Mononuclear cell (primary cell): ENCODE measurements around the gene DLX4. TPM values are rescaled to one million over a fixed set of nuclear protein-coding genes. Genes with fewer than 3 reads are reported as not detected.
A peak's percentile ranks its signal among the peaks of the same experiment; 100 is the strongest.

Experiments
- H3K27me3 ChIP-seq: 2 replicates; pipeline ENCODE4 v1.6.0; 2011; ENCODE audit warnings: low read length, control low read depth; ENCODE audit not compliant: insufficient read depth
- H3K4me1 ChIP-seq: 2 replicates; pipeline ENCODE4 v1.5.1; 2011; ENCODE audit warnings: mild to moderate bottlenecking, low read length, control low read depth; ENCODE audit not compliant: insufficient read depth
- H3K4me3 ChIP-seq: 2 replicates; pipeline ENCODE4 v1.5.1; 2011; ENCODE audit warnings: mild to moderate bottlenecking, low read length, moderate library complexity
- H3K9me3 ChIP-seq: 2 replicates; pipeline ENCODE4 v1.5.1; 2011; ENCODE audit warnings: low read depth, mild to moderate bottlenecking, control low read depth, low read length
- total RNA-seq: library from RNA; depleted of rRNA; stranded (reverse); fragments of >200 nt; gene quantifications from one replicate; pipeline ENCODE4 v1.2.3, GENCODE V29; 2012

Gene DLX4
- 0.10 TPM for total RNA-seq

DNA sequence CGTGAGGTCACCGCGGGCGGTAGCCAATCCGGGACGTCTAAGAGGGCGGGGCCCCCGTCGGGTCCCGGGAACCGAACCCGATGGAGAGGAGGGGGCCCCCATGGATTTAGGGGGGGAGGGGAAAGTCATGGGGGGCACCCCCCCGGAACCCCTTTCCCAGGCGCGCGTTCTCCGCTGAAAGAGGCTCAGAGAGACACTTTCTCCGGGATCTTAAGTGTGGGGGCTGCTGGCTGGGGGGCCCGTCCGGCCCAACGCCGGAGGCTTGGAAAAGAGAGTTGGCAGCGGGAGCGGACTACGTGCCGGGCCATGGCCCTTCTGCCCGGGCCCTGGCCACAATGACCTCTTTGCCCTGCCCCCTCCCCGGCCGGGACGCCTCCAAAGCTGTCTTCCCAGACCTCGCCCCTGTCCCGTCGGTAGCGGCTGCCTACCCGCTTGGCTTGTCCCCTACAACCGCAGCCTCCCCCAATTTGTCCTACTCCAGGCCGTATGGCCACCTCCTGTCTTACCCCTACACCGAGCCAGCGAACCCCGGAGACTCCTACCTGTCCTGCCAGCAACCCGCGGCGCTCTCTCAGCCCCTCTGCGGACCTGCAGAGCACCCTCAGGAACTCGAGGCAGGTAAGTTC lies at the start of gene DLX4:
TSS of gene DLX4 (plus strand) at position 57 of the 626 bp plus-strand sequence. CDS start at position 336, 279 bp downstream.
- Histone ChIP-seq H3K4me3 (peak within 1 kb of the TSS; percentile 55), H3K9me3 (no peaks in the 10 kb centered on the region), H3K4me1 (peaks cover 73% of the 10 kb centered on the region), H3K27me3 (peaks cover 90% of the 10 kb centered on the region)

DNA sequence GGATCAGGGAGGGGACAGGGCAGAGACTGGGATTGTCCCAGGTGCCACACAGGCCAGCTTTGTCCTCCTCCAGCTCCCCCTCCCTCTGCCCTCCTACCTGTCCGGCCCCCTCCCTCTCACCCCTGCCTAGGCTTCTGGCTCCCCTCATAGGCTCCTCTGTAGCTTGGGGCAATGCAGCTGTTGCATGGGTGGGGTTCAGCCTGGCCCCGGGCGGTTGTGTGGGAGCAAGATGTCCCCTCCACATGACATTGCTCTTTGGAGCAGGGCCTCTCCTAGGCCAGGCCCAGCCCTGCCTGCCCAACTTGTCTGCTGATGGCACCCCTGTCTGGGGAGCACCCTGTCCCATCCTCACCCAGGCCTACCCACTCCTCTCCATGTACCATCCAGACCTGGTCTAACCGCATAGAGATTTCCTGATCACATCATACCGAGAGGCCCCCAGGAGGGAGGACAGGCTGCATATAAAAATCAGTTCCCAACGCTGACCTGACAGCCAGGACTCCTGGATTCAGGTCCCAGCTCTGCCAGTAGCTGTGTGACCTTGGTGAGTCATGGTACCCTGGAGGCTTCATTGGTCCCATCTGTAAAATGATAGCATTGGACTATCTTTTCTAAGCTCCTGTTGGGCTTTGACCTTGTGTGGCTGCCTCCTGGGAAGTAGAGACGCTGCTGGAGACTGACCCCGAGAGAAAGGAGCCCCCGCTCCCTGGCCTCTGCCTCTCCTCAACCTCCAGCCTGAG lies 48.8 kb upstream of the DLX4 start:
- H3K4me3 ChIP-seq, result no peak overlapping the region
- H3K27me3 ChIP-seq, result no peaks in the 10 kb centered on the region
- H3K9me3 ChIP-seq, result no peaks in the 10 kb centered on the region
- H3K4me1 ChIP-seq, result no peaks in the 10 kb centered on the region

GRCh38 chr17:49922095-49922494 lies 46.9 kb upstream of the DLX4 start:
- Histone ChIP-seq H3K4me3 (no peak overlapping the region), H3K9me3 (no peaks in the 10 kb centered on the region), H3K27me3 (no peaks in the 10 kb centered on the region), H3K4me1 (no peaks in the 10 kb centered on the region)

GRCh38 chr17:49924116-49924515 lies 44.9 kb upstream of the DLX4 start:
- Histone ChIP-seq H3K4me3 (no peak overlapping the region), H3K4me1 (no peaks in the 10 kb centered on the region), H3K9me3 (no peaks in the 10 kb centered on the region), H3K27me3 (no peaks in the 10 kb centered on the region)

DNA sequence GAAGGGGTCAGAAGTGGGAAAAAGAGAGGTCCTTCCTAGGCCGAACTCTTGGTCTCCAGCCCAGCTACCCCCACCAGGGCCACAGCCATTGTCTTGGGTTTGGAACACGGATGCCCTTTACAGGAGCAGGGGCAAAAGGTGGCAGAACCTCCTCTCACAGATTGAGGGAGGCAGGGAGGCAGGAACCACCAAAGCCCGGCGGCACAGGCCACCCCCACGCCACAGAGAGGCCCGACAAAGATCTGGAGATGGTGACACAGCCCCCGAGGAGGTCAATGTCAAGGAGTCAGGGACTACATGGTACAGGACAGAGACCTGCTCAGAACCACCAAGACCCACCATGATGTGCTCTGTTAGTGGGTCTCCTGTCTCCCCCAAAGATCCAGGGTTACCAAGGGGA lies 44.4 kb upstream of the DLX4 start:
- Histone ChIP-seq H3K4me1 (no peaks in the 10 kb centered on the region), H3K9me3 (no peaks in the 10 kb centered on the region), H3K4me3 (no peak overlapping the region), H3K27me3 (no peaks in the 10 kb centered on the region)

- no peaks in the 10 kb centered on the region for H3K9me3 ChIP-seq
- H3K27me3 ChIP-seq, result no peaks in the 10 kb centered on the region
- no peaks in the 10 kb centered on the region for H3K4me1 ChIP-seq
- no peak overlapping the region for H3K4me3 ChIP-seq
Measured at GRCh38 chr17:49925921-49926320, 43.1 kb upstream of the DLX4 start.

DNA sequence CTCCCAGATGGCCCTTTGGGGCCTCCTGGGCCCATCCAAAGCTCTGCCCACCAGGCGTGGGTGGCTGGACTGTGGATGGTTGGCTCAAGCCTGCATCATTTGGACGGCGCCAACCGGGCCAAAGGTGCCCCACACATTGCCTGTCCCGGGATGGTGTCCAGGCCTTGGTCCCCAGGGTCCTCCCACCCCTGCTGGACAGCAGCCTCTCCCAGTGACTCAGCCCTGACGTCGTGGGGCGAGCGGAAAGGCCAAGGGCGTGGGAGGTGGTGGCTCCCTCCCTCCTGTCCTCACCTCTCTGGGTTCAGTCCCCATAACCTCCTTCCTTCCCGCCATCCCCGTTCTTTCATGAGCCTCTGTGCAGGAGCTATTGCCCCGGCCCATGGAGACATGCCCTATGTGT lies 42.1 kb upstream of the DLX4 start:
- Histone ChIP-seq H3K4me3 (no peak overlapping the region), H3K9me3 (no peaks in the 10 kb centered on the region), H3K4me1 (no peaks in the 10 kb centered on the region), H3K27me3 (no peaks in the 10 kb centered on the region)

DNA sequence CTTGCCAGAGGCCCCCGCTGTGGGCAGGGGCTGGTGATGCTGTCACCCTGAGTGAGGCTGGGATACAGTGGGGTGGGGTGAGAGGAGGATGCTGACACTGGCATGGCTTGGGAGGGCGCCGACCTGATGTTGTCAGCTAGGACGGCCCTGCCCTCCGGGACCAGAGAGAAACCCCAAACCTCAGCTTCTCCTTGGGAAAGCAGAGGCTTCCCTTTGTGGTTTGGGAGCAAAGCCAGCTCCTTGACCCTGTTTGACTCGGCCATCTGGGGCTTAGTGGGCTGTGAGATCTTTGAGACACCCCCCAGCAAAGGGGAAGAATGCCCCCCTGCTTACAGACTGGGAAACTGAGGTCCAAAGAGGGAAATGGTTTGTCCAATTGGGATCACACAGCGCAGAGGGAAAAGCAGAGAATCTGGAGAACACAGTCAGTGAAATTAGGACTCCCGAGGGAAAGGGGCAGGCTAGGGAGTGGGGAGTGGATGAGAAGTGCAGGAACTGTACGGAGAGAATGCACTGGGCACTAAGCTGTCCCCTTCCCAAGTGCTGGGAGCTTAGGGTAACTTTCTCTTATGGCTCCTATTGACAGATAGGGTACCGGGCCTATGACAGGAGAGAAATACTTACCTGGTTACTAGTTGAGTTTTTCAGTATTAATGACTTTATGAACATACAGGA lies 40.7 kb upstream of the DLX4 start:
- Histone ChIP-seq H3K4me3 (no peak overlapping the region), H3K4me1 (no peaks in the 10 kb centered on the region), H3K27me3 (no peaks in the 10 kb centered on the region), H3K9me3 (no peaks in the 10 kb centered on the region)

GRCh38 chr17:49928837-49929475 lies 40.0 kb upstream of the DLX4 start:
- Histone ChIP-seq H3K27me3 (no peaks in the 10 kb centered on the region), H3K4me3 (no peak overlapping the region), H3K4me1 (no peaks in the 10 kb centered on the region), H3K9me3 (no peaks in the 10 kb centered on the region)

DNA sequence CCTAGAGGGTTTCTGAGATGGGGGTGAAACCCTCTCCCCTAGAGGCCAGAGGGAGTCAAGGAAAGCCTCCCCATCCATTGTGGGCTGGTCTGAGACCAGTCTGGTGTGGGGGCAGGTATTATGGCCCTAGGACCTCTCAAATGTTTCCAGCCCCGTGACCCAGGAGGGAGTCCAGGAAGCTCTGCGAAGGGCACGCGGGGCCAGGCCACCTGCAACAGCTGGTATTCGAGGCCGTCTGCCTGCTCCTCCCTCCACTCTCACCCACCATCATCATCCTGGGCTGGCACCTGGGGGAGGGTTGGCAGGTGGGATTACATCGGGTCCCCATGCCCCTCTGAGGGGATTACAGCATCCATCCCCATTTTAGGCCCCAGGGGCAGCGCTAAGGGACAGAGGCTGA lies 38.1 kb upstream of the DLX4 start:
- no peaks in the 10 kb centered on the region for H3K9me3 ChIP-seq
- no peak overlapping the region for H3K4me3 ChIP-seq
- H3K27me3 ChIP-seq, result no peaks in the 10 kb centered on the region
- no peaks in the 10 kb centered on the region for H3K4me1 ChIP-seq

- H3K9me3 ChIP-seq, result no peaks in the 10 kb centered on the region
- no peaks in the 10 kb centered on the region for H3K4me1 ChIP-seq
- no peaks in the 10 kb centered on the region for H3K27me3 ChIP-seq
- H3K4me3 ChIP-seq, result no peak overlapping the region
Measured at GRCh38 chr17:49931416-49932137, 37.4 kb upstream of the DLX4 start.

DNA sequence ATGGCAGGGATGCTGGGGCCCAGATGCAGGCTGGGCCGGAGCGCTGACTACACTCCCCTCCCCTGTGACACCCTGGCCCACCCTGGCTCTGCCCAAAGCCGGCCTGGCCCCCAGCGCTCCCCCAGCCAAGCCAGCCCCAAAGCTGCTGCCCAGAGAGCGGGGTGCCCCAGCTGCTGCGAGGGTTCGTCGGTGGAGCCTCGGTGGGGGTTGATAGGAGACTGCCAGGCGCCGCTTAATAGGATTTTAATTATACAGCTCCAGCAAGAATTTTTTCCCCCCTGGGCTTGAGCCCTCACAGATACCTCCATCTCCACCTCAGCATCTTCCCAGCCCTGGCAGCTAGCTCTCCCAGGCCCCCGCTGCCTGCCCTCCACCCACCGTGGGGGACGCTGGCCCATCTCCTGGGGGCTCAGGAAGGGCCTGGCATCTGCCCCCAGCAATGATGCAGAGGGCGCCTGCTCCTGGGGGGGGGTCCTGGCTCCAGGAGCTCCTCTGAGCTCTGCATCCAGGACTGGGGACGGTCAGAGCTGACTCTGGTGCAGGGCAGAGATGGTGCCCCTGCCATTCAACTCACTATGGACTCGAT lies 36.8 kb upstream of the DLX4 start:
- Histone ChIP-seq H3K4me1 (no peaks in the 10 kb centered on the region), H3K4me3 (no peak overlapping the region), H3K27me3 (no peaks in the 10 kb centered on the region), H3K9me3 (no peaks in the 10 kb centered on the region)

DNA sequence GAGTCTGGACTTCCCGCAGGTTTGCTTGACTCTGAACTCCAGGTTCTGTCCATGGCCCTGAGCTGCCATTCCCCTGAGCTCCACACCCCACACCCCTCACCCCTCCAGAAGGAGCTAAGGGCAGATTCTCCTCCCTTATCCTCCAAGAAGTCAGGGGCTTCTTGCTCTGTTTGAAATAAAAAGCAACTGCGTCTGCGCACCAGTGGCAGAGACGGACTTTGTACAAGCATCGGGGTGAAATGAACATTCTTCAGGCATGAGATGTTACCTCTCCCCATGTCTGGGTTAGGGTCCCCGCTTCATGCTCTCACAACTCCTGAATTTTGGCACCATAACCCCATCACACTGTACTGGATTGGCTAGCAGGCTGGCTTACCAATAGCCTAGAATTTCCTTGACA lies 36.1 kb upstream of the DLX4 start:
- Histone ChIP-seq H3K27me3 (no peaks in the 10 kb centered on the region), H3K4me3 (no peak overlapping the region), H3K9me3 (no peaks in the 10 kb centered on the region), H3K4me1 (no peaks in the 10 kb centered on the region)

DNA sequence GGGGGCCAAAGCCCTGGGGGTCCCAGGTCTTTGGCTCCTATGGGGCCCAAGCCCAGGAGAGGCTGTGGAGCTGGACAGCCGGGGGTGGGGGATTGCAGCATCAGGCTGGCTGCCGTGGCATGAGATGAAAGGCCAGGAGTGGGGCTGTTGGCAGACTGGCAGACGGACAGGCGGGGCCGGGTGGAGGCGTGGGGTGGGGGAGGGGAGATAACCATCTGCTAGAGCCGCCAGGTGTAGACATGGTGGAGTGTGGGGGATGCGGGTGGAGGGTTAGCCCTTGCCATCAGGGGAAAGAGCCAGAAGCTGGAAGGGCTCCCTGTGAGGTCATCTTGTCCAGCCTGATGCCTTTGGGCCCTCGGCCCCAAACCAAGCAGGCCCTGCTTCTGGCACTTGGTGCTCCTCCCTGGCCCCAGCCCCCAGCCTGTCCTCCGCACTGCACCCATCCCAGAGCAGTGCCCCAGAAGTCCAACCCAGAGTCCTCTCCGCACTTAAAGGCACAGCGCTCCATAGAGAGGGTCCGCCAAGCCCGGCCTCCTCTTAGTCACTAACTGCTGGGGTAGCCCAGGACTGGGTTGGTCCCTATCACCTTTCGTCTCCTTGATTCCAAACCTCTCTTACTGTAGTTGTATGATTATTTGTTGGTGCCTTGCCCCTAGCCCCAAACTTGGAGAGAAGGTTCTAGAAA lies 33.3 kb upstream of the DLX4 start:
- Histone ChIP-seq H3K9me3 (no peaks in the 10 kb centered on the region), H3K27me3 (no peaks in the 10 kb centered on the region), H3K4me1 (peaks cover 18% of the 10 kb centered on the region), H3K4me3 (no peak overlapping the region)
